GM13976 (cell line): Measurements from ENCODE around the gene KCNE3.
"Not testable (repeated sequence)": the region's sequence is repeated elsewhere in the genome, so short reads cannot be mapped to it uniquely, and the experiment has no call there.

Experiments used
- DNase-seq: peaks from one replicate; pipeline ENCODE4 v3.0.0; 2012; ENCODE audit warnings: low spot score
- CTCF ChIP-seq: IDR thresholded peaks from 2 replicates; pipeline ENCODE4 v1.5.1; 2012; ENCODE audit warnings: borderline replicate concordance, mild to moderate bottlenecking; ENCODE audit not compliant: insufficient read depth; ENCODE audit errors: extremely low read depth, missing control alignments, control extremely low read depth
- in situ Hi-C: fragments of 300-500 bp; cut with MboI; formaldehyde crosslinking; loops from one replicate; pipeline ENCODE4 v1.12.0; 2022; ENCODE audit warnings: low sequenced_read_pairs, mixed read lengths, inconsistent platforms; ENCODE audit not compliant: unreplicated experiment

The KCNE3 gene

GRCh38 chr11:74417860-74418508 is 49.4 kb downstream of the KCNE3 start:
- no peak for TF ChIP-seq CTCF

GRCh38 chr11:74417379-74417804 is 50.0 kb downstream of the KCNE3 start:
- in situ Hi-C loops = no loop called here
- no peak for DNase-seq
- TF ChIP-seq CTCF = no peak

More at GRCh38 chr11:74417860-74418508, 49.4 kb downstream of the KCNE3 start:
- in situ Hi-C loops = no loop called here
- DNase-seq = no peak

DNA sequence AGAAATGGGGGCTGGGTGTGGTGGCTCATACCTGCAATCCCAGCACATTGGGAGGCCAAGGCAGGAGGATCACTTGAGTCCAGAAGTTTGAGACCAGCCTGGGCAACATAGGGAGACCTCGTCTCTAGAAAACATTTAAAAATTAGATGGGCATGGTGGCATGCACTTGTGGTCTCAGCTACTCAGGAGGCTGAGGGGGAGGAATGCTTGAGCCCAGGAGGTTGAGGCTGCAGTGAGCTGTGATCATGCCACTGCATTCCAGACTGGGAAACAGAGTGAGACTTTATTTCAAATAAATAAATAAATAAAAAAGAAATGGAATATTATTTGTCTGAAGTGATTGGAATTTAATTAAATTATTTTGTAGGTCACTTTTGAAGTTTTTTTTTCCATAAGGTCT is 50.4 kb downstream of the KCNE3 start:
- in situ Hi-C loops, DNase-seq: not testable (repeated sequence)

GRCh38 chr11:74412733-74413359 is 54.5 kb downstream of the KCNE3 start:
- in situ Hi-C loops = no loop called here
- no peak for DNase-seq
- TF ChIP-seq CTCF = no peak

DNA sequence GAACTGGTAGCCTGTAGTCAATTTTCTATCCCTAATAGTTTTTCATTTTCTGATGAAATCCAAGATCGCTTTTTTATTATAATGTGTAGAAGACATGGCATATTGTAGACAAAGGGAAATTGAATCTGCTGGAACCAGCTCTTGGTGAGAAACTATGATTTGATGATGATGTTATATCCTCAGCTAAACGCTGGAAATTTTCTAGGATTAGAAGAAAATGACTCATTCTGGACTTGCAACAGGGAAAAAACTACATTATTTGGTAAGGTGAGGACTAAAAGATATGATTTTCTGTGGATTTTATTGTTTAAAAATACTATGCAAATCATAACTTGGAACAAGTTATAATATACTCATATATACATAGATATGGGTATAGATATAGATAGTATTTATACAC is 55.0 kb downstream of the KCNE3 start:
- no peak for TF ChIP-seq CTCF
- DNase-seq = no peak
- in situ Hi-C loops = no loop called here

- TF ChIP-seq CTCF = no peak
- in situ Hi-C loops = no loop called here
- no peak for DNase-seq
Observed at GRCh38 chr11:74409633-74410032, 57.7 kb downstream of the KCNE3 start.
